Activated T-helper 1 cell treated with anti-CD3 and anti-CD28 coated beads, Interleukin-2, amount 50 U/mL, for 16 hours (primary cell): ENCODE results near the gene KRTAP5-10.
"Not testable (repeated sequence)": the region's sequence is repeated elsewhere in the genome, so short reads cannot be mapped to it uniquely, and the experiment has no call there.

Experiments
- DNase-seq, 2 donors: peaks; one replicate each; pipeline ENCODE4 v3.0.0-alpha.2; 2020; ENCODE audit warnings: low read depth in 1 of 2, low spot score in 1 of 2

Gene KRTAP5-10

DNA sequence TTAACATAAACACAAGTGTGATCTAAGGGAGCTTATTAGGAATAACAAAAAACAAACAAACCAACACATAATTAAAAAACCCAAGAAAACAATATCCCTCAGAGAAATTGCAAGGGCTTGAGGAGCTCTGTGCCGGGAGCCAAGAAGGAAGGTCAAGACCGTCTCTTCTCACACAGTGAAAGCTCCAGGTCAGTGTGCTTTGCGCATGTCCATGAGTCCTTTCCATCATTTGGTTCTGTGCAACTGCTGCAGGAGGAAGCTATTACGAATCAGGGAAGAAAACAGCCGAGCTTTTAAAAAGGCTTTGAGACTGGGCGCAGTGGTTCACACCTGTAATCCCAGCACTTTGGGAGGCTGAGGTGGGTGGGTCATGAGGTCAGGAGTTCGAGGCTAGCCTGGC lies 23.0 kb upstream of the KRTAP5-10 start:
- no peak for DNase-seq

DNA sequence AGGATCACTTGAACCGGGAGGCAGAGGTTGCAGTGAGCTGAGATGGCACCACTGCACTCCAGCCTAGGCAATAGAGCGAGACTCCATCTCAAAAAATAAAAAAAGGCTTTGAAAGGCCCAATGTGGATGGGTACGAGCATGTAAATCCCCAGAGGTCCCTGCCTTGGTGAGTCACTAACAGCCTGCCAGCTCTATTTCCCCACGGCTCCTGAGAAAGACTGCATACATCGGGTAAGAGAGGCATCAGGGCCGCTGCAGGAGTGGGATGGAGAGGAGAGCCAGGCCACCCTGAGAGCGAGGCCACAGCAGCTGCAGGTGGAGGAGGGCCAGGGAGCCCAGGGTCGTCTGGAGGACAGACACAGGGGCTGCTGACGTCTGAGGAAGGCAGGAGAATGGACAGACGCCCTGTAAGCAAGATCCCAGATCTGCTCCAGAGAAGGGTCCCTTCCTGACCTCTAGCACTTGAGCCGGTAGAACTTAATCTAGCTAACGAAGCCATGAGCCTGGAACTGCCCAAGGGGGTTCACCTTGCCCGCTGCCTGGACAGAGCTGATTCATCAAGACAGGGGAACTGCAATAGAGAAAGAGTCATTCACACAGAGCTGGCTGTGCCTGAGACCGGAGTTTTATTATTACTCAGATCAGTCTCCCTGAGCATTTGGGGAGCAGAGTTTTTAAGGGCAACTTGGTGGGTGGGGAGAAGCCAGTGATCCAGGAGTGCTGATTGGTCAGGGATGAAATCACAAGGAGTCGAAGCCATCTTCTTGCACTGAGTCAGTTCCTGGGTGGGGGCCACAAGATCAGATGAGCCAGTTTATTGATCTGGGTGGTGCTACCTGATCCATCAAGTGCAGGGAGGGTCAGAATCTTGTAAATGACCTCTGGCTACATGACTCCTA lies 22.2 kb upstream of the KRTAP5-10 start:
- DNase-seq: no peak

DNA sequence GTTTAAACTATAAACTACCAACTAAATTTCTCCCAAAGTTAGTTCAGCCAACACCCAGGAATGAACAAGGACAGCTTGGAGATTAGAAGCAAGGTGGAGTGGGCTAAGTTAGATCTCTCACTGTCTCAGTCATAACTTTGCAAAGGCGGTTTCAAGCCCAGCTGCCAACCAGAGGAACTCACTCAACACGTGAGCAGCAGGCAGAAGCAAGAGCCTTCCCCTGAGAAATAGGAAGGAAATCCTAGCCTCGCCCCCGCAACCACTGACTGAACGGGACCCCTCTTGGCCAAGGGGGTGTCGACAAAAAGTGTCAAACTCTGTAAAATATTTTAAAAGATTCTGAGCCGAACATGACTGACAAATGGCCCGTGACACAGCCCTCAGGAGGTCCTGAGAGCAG lies 21.5 kb upstream of the KRTAP5-10 start:
- DNase-seq: no peak

GRCh38 chr11:71544525-71545214 lies 20.7 kb upstream of the KRTAP5-10 start:
- no peak for DNase-seq

DNA sequence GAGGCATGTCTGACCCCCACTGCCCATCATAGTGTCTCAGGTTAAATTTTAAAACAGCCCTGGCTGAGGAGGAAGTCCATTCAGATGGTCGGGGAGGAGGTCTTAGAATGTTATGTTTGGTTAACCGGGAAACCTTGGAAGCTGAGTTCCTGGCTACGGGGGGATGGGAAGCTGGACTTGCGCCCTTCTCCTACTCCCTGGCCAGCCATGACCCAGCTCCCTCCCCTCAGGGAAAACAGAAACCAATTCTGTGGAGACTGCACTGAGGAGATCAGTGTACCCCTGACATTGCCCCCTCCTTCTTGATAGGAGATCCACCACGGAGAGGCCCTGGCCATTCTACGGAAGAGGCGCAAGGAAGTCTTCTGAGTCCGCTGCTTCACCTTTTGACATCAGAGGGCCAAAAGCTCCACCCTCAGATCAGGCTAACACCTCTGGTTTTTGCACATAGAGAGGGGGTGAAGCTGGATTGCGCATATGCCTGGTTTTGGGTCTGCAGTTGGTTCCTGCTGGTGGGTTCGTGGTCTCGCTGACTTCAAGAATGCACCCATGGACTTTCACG lies 19.9 kb upstream of the KRTAP5-10 start:
- DNase-seq: no peak

GRCh38 chr11:71548120-71548519 lies 17.2 kb upstream of the KRTAP5-10 start, which contains the start of gene KRTAP5-9:
Gene KRTAP5-9, plus strand, starts transcription at chr11:71548420. Its CDS starts 238 bp downstream, at chr11:71548658.
- no peak for DNase-seq

GRCh38 chr11:71548716-71549151 lies 16.6 kb upstream of the KRTAP5-10 start:
- DNase-seq: no peak

GRCh38 chr11:71551711-71552110 lies 13.7 kb upstream of the KRTAP5-10 start:
- DNase-seq: no peak

DNA sequence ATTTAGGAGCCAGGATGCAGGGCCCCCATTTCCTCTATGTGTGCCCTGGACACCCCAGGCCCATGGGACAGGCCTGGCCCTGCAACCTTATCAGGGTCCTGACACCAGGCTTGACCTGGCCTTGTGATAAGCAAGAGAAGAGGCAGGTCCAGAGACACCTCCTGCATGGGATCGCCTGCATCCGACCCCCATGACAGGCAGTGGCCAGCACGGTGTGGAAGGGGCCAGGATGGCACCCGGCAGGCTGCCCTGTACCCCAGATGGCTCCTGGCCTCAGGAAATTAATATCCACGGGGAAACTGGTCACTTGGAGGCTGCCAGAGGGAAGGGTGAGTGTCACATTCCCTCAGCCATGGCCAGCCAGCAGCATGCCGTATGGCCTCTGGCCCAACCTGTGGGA lies 10.4 kb upstream of the KRTAP5-10 start:
- no peak for DNase-seq

- no peak for DNase-seq
Observed at GRCh38 chr11:71555508-71555907, 9.9 kb upstream of the KRTAP5-10 start.

GRCh38 chr11:71556018-71556417 lies 9.3 kb upstream of the KRTAP5-10 start:
- DNase-seq: no peak

GRCh38 chr11:71557257-71557656 lies 8.1 kb upstream of the KRTAP5-10 start:
- no peak for DNase-seq

GRCh38 chr11:71558996-71559395 lies 6.4 kb upstream of the KRTAP5-10 start:
- DNase-seq: no peak

DNA sequence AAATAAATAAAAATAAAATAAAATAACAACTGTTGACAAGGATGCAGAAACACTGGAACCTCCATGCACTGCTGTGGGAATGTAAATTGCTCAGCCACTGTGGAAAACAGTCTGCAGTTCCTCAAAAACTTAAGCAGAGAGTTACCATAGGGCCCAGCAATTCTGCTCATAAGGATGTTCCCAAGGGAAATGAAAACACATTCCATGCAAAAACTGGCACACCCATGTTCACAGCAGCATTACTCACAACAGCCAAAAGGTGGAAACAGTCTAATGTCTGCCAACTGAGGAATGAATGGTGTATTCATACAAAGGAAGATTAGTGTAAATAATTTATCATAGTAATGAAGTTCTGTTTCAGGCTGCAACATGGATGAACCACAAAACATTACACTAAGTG lies 3.2 kb upstream of the KRTAP5-10 start:
- no peak for DNase-seq

DNA sequence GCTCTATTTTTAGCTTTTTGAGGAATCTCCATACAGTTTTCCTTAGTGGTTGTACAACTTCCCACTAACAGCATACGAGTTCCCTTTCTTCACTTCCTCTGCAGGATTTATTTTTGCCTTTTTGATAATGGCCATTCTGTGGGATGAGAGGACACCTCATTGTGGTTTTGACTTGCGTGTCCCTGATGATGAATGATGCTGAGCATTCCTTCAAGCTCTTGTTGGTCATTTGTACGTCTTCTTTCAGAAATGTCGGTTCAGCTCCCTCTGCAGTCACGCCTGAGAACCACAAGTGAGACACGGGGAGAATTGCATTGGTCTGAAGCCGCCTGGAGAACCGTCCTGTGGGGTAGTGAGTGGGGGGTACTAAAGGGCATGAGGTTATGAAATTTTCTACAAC lies 2.0 kb upstream of the KRTAP5-10 start:
- DNase-seq: no peak

- no peak for DNase-seq
Observed at GRCh38 chr11:71564430-71564829, 933 bp upstream of the KRTAP5-10 start.

- DNase-seq: no peak
Observed at GRCh38 chr11:71566081-71566620, 788 bp downstream of the KRTAP5-10 start.

GRCh38 chr11:71566626-71567599 lies 1.6 kb downstream of the KRTAP5-10 start:
- not testable (repeated sequence) for DNase-seq

DNA sequence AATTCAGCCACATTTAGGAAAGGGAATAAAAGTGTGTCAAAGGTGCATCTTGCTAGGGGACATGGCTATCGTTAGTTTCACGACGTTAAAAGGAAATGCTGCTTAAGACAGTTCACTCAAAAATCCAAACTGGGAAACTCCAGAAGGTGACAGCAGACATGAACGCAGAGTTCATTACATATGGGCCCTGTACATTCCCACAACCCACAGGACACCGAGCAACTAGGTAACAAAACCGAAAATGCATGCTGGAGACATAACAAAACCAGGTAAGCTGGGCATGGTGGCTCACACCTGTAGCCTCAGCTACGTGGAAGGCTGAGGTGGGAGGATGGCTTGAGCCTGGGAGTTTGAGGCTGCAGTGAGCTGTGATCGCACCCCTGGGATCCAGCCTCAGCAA lies 2.3 kb downstream of the KRTAP5-10 start:
- not testable (repeated sequence) for DNase-seq

GRCh38 chr11:71568704-71569349 lies 3.5 kb downstream of the KRTAP5-10 start:
- DNase-seq: no peak
